Epithelial cell of esophagus (primary cell): ENCODE data around the gene MAPKAPK2.

Experiments used
- DNase-seq: peaks from one replicate; pipeline ENCODE4 v3.0.0; 2010; ENCODE audit warnings: low read depth
- H3K4me3 ChIP-seq: 2 replicates; pipeline ENCODE4 v1.5.1; 2011; ENCODE audit warnings: mild to moderate bottlenecking, low read length, control low read depth
- CTCF ChIP-seq: IDR thresholded peaks from 2 replicates; pipeline ENCODE4 v1.5.1; 2011; ENCODE audit warnings: low read depth, mild to moderate bottlenecking, low read length, control low read depth, inconsistent platforms; ENCODE audit not compliant: insufficient read depth; ENCODE audit errors: missing control alignments

The MAPKAPK2 gene

GRCh38 chr1:206708058-206708457 is 23.4 kb downstream of the MAPKAPK2 start:
- DNase-seq: no peak
- TF ChIP-seq CTCF: no peak
- H3K4me3 ChIP-seq: no peak overlapping the region

GRCh38 chr1:206708882-206709281 is 24.2 kb downstream of the MAPKAPK2 start:
- H3K4me3 ChIP-seq: no peak overlapping the region
- peak; percentile 28 for DNase-seq
- TF ChIP-seq CTCF: no peak

- no peak for TF ChIP-seq CTCF
- DNase-seq: peak; percentile 27
Measured at GRCh38 chr1:206709322-206709721, 24.6 kb downstream of the MAPKAPK2 start.

GRCh38 chr1:206709772-206710459 is 25.2 kb downstream of the MAPKAPK2 start:
- TF ChIP-seq CTCF: no peak
- DNase-seq: peak; percentile 86
- H3K4me3 ChIP-seq: no peak overlapping the region

More at GRCh38 chr1:206709322-206709721, 24.6 kb downstream of the MAPKAPK2 start:
- no peak overlapping the region for H3K4me3 ChIP-seq

- no peak for DNase-seq
- no peak for TF ChIP-seq CTCF
- H3K4me3 ChIP-seq: no peak overlapping the region
Measured at GRCh38 chr1:206710460-206710823, 25.7 kb downstream of the MAPKAPK2 start.

- no peak for TF ChIP-seq CTCF
- H3K4me3 ChIP-seq: no peak overlapping the region
- no peak for DNase-seq
Measured at GRCh38 chr1:206713070-206713469, 28.4 kb downstream of the MAPKAPK2 start.

- no peak for TF ChIP-seq CTCF
- no peak for DNase-seq
- H3K4me3 ChIP-seq: no peak overlapping the region
Measured at GRCh38 chr1:206713910-206714312, 29.2 kb downstream of the MAPKAPK2 start.
